Measurements from ENCODE around the gene POLH. TPM values are rescaled to one million over a fixed set of nuclear protein-coding genes. Genes with fewer than 3 reads are reported as not detected.
A peak's percentile ranks its signal among the peaks of the same experiment; 100 is the strongest.

The POLH gene
- total and polyA plus RNA-seq, 2 experiments from 2014 or later: 25.3 to 27.6 TPM

DNA sequence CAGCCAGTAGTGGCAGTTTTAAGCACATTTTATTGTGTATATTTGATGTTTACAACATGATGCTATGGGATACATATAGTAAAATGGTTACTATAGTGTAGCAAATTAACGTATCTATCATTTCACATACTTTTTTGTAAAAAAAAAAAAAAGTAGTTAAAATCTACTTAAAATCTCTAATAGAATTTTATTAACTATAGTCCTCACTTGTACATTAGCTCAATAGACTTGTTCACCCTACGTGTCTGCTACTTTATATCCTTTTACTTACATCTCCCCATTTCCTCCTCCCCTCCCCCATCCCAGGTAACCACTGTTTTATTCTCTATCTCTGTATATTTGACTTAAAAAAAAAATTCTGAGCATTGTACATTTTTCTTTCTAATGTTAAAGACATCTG is 30.0 kb downstream of the POLH start:
- peaks cover 64% of the 10 kb centered on the region for H3F3A ChIP-seq (ENCODE audit: insufficient read depth)
- 97 to 100% methylated on average over 2 of the region's 2 CpGs for WGBS, 2 experiments (ENCODE audit: low coverage in 1 of 2, low lambda C conversion rate in 2 of 2, missing lambda C conversion rate in 2 of 2)
- no peaks in the 10 kb centered on the region for H4K20me1 ChIP-seq (ENCODE audit: insufficient read depth)
- H3K9ac ChIP-seq: no peak overlapping the region
- H3K36me3 ChIP-seq (ENCODE audit: low read depth): peaks cover 43% of the 10 kb centered on the region
- H3K4me1 ChIP-seq (ENCODE audit: insufficient read depth): peaks cover 11% of the 10 kb centered on the region
- H3K9me2 ChIP-seq (ENCODE audit: insufficient read depth): no peaks in the 10 kb centered on the region
- no peak for TF ChIP-seq EZH2phosphoT487 (IDR thresholded peaks at IDR 0.05; ENCODE audit: insufficient read depth, low read depth)
- no peak for TF ChIP-seq EZH2 (IDR thresholded peaks at IDR 0.05; ENCODE audit: insufficient read depth, poor library complexity, severe bottlenecking)
- no peak overlapping the region for H3K4me2 ChIP-seq (ENCODE audit: unreplicated experiment)
- peaks cover 3% of the 10 kb centered on the region; the same call in 1 of the 2 replicates for H3K79me2 ChIP-seq (ENCODE audit: insufficient read depth)
- no peak overlapping the region for H2AFZ ChIP-seq
- DNase-seq: no peak
- H3K27me3 ChIP-seq (replicated peaks; ENCODE audit: insufficient read depth): no peaks in the 10 kb centered on the region
- H3K27ac ChIP-seq: no peak overlapping the region
- in situ Hi-C loops (cut with MboI): no loop called here
- H3K4me3 ChIP-seq: no peak overlapping the region
- no peaks in the 10 kb centered on the region for H3K9me3 ChIP-seq (ENCODE audit: low read depth)

DNA sequence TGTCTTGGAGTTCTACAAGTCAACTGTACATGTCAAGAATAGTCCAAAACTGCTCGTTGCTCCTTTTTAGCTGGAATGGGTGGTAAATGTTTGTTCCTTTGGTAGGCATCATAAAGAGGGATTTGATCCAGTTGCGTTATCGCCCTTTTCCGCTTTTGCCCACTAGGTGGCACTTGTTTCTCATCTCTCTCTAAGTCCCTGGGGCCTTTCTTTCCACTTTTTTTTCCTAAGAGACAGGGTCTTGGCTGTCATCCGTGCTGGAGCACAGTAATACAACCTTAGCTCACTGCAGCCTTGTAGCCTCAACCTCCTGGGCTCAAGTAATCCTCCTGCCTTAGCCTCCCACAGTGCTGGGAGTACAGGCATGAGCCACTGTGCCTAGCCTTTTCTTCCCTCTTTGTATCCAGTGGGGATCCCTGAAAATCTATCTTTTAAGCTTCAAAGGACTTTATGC is 32.4 kb downstream of the POLH start:
- Histone ChIP-seq H3K9me3 (ENCODE audit: low read depth) (no peaks in the 10 kb centered on the region), H4K20me1 (ENCODE audit: insufficient read depth) (no peaks in the 10 kb centered on the region), H3K79me2 (ENCODE audit: insufficient read depth) (peaks cover 3% of the 10 kb centered on the region; the same call in 1 of the 2 replicates), H3K4me1 (ENCODE audit: insufficient read depth) (peaks cover 18% of the 10 kb centered on the region), H3K36me3 (ENCODE audit: low read depth) (peaks cover 54% of the 10 kb centered on the region), H2AFZ (no peak overlapping the region), H3K9me2 (ENCODE audit: insufficient read depth) (no peaks in the 10 kb centered on the region), H3K4me2 (ENCODE audit: unreplicated experiment) (no peak overlapping the region), H3K9ac (peak overlapping the region; percentile 33; the same call in 1 of the 2 replicates), H3K4me3 (no peak overlapping the region), H3F3A (ENCODE audit: insufficient read depth) (peaks cover 69% of the 10 kb centered on the region), H3K27ac (0 out of 2 replicates have a peak overlapping the region, but pooled peaks have one; percentile 22), H3K27me3 (replicated peaks; ENCODE audit: insufficient read depth) (no peaks in the 10 kb centered on the region)
- 4% methylated on average over 5 of the region's 5 CpGs for WGBS, 2 experiments (ENCODE audit: low coverage in 1 of 2, low lambda C conversion rate in 2 of 2, missing lambda C conversion rate in 2 of 2)
- TF ChIP-seq EZH2 (IDR thresholded peaks at IDR 0.05; ENCODE audit: insufficient read depth, poor library complexity, severe bottlenecking) (no peak), EZH2phosphoT487 (IDR thresholded peaks at IDR 0.05; ENCODE audit: insufficient read depth, low read depth) (no peak)
- DNase-seq: peak; percentile 82
- in situ Hi-C loops (cut with MboI): no loop called here

- in situ Hi-C loops (cut with MboI): no loop called here
- H3K9ac ChIP-seq: 0 out of 2 replicates have a peak overlapping the region, but pooled peaks have one; percentile 33
- H4K20me1 ChIP-seq (ENCODE audit: insufficient read depth): no peaks in the 10 kb centered on the region
- no peaks in the 10 kb centered on the region for H3K27me3 ChIP-seq (replicated peaks; ENCODE audit: insufficient read depth)
- peaks cover 19% of the 10 kb centered on the region for H3K4me1 ChIP-seq (ENCODE audit: insufficient read depth)
- H3K9me2 ChIP-seq (ENCODE audit: insufficient read depth): no peaks in the 10 kb centered on the region
- peaks cover 54% of the 10 kb centered on the region for H3K36me3 ChIP-seq (ENCODE audit: low read depth)
- H3K4me3 ChIP-seq: no peak overlapping the region
- TF ChIP-seq EZH2phosphoT487 (IDR thresholded peaks at IDR 0.05; ENCODE audit: insufficient read depth, low read depth): no peak
- no peak for TF ChIP-seq EZH2 (IDR thresholded peaks at IDR 0.05; ENCODE audit: insufficient read depth, poor library complexity, severe bottlenecking)
- peaks cover 68% of the 10 kb centered on the region for H3F3A ChIP-seq (ENCODE audit: insufficient read depth)
- H3K4me2 ChIP-seq (ENCODE audit: unreplicated experiment): no peak overlapping the region
- H2AFZ ChIP-seq: no peak overlapping the region
- no peaks in the 10 kb centered on the region for H3K9me3 ChIP-seq (ENCODE audit: low read depth)
- WGBS, 2 experiments (ENCODE audit: low coverage in 1 of 2, low lambda C conversion rate in 2 of 2, missing lambda C conversion rate in 2 of 2): 96 to 100% methylated on average over 1 of the region's 1 CpG
- no peak for DNase-seq
- peaks cover 3% of the 10 kb centered on the region; the same call in 1 of the 2 replicates for H3K79me2 ChIP-seq (ENCODE audit: insufficient read depth)
- 0 out of 2 replicates have a peak overlapping the region, but pooled peaks have one; percentile 22 for H3K27ac ChIP-seq
Measured at GRCh38 chr6:43608807-43609206, 32.8 kb downstream of the POLH start.

- Histone ChIP-seq H4K20me1 (ENCODE audit: insufficient read depth) (no peaks in the 10 kb centered on the region), H3F3A (ENCODE audit: insufficient read depth) (peaks cover 66% of the 10 kb centered on the region), H3K9ac (no peak overlapping the region), H3K27ac (no peak overlapping the region), H3K27me3 (replicated peaks; ENCODE audit: insufficient read depth) (no peaks in the 10 kb centered on the region), H3K9me2 (ENCODE audit: insufficient read depth) (no peaks in the 10 kb centered on the region), H3K36me3 (ENCODE audit: low read depth) (peaks cover 58% of the 10 kb centered on the region), H3K4me1 (ENCODE audit: insufficient read depth) (peaks cover 13% of the 10 kb centered on the region), H3K9me3 (ENCODE audit: low read depth) (no peaks in the 10 kb centered on the region), H3K4me2 (ENCODE audit: unreplicated experiment) (no peak overlapping the region), H2AFZ (no peak overlapping the region), H3K4me3 (no peak overlapping the region), H3K79me2 (ENCODE audit: insufficient read depth) (peaks cover 3% of the 10 kb centered on the region; the same call in 1 of the 2 replicates)
- WGBS, 2 experiments (ENCODE audit: low coverage in 1 of 2, low lambda C conversion rate in 2 of 2, missing lambda C conversion rate in 2 of 2): 94 to 100% methylated on average over 1 of the region's 1 CpG
- DNase-seq: peak; percentile 53
- TF ChIP-seq EZH2phosphoT487 (IDR thresholded peaks at IDR 0.05; ENCODE audit: insufficient read depth, low read depth) (no peak), EZH2 (IDR thresholded peaks at IDR 0.05; ENCODE audit: insufficient read depth, poor library complexity, severe bottlenecking) (no peak)
- in situ Hi-C loops (cut with MboI): no loop called here
Measured at GRCh38 chr6:43609402-43609801, 33.4 kb downstream of the POLH start.
